ENCODE measurements around the gene CCDC200. TPM values are rescaled to one million over a fixed set of nuclear protein-coding genes. Genes with fewer than 3 reads are reported as not detected.
"Not testable (repeated sequence)": the region's sequence is repeated elsewhere in the genome, so short reads cannot be mapped to it uniquely, and the experiment has no call there.

The CCDC200 gene
- total RNA-seq (2021) = not detected in 2 replicates
- long read RNA-seq, partial matches to known transcripts = 1 of 14 reads
- long read RNA-seq, other reads (novel, unspliced or antisense) = 13 of 14 reads

- H3K27ac ChIP-seq (ENCODE audit: insufficient read length, low read depth, low read length); H3K9ac ChIP-seq (ENCODE audit: extremely low read depth, insufficient read length, low read length); H3K9me3 Mint-ChIP-seq; H4K8ac ChIP-seq (replicated peaks; ENCODE audit: insufficient read length, low read depth, low read length); H2AFZ ChIP-seq (ENCODE audit: low read length); H3K18ac ChIP-seq (ENCODE audit: insufficient read length, low read depth, low read length); H3K4me1 ChIP-seq (ENCODE audit: insufficient read depth, low read length); H3K4me1 Mint-ChIP-seq; H2AK5ac ChIP-seq (ENCODE audit: insufficient read length, low read length); H3K36me3 Mint-ChIP-seq (ENCODE audit: insufficient read depth in 1 of 3, low read depth in 3 of 3); H3K27ac Mint-ChIP-seq; H3K14ac ChIP-seq (ENCODE audit: insufficient read depth, low read length); H4K20me1 ChIP-seq (ENCODE audit: control insufficient read depth, insufficient read depth, insufficient read length); H2BK12ac ChIP-seq (ENCODE audit: insufficient read length, low read depth, low read length); H2BK15ac ChIP-seq (ENCODE audit: low read depth, low read length); H3K4me2 ChIP-seq (ENCODE audit: insufficient read depth, insufficient read length, low read length); H2BK120ac ChIP-seq (ENCODE audit: low read depth, low read length, poor library complexity, severe bottlenecking); H3K23me2 ChIP-seq (ENCODE audit: insufficient read length, low read depth, low read length, poor library complexity, severe bottlenecking); DNase-seq; H3K4ac ChIP-seq (ENCODE audit: low read depth, low read length); H2BK5ac ChIP-seq (ENCODE audit: insufficient read length, low read length); H3K79me2 ChIP-seq (ENCODE audit: insufficient read depth, low read length); H3K27me3 ChIP-seq (ENCODE audit: insufficient read depth, low read length); H4K5ac ChIP-seq (ENCODE audit: insufficient read length, low read depth, low read length); H2BK20ac ChIP-seq (ENCODE audit: low read depth, low read length, poor library complexity, severe bottlenecking); H4K91ac ChIP-seq (ENCODE audit: insufficient read length, low read depth, low read length); H3K27me3 Mint-ChIP-seq (ENCODE audit: low read depth); H3K56ac ChIP-seq (ENCODE audit: insufficient read length, low read depth, low read length); H3K23ac ChIP-seq (ENCODE audit: insufficient read length, low read depth, low read length); H3K9me3 ChIP-seq (ENCODE audit: control insufficient read depth, low read depth, low read length); H3K4me3 Mint-ChIP-seq; H3T11ph ChIP-seq (ENCODE audit: low read length); H3K79me1 ChIP-seq (ENCODE audit: insufficient read depth, low read depth, low read length, poor library complexity, severe bottlenecking): not testable (repeated sequence)
- no CpG with 5 or more reads among the region's 7 CpGs for WGBS (ENCODE audit: extremely low coverage, insufficient read length, low lambda C conversion rate)
These were observed at the start of gene CCDC200 for GRCh38 chr17:43228020-43228782. Gene CCDC200 (minus strand): TSS chr17:43228623. CDS start chr17:43228554, 69 bp downstream.

- not testable (repeated sequence) for H3K4me1 ChIP-seq (ENCODE audit: insufficient read depth, low read length); H3K36me3 Mint-ChIP-seq (ENCODE audit: insufficient read depth in 1 of 3, low read depth in 3 of 3); H2BK12ac ChIP-seq (ENCODE audit: insufficient read length, low read depth, low read length); H3K27ac Mint-ChIP-seq; H2BK20ac ChIP-seq (ENCODE audit: low read depth, low read length, poor library complexity, severe bottlenecking); H4K5ac ChIP-seq (ENCODE audit: insufficient read length, low read depth, low read length); H3K79me1 ChIP-seq (ENCODE audit: insufficient read depth, low read depth, low read length, poor library complexity, severe bottlenecking); H3K4me3 Mint-ChIP-seq; H4K91ac ChIP-seq (ENCODE audit: insufficient read length, low read depth, low read length); H3K9me3 ChIP-seq (ENCODE audit: control insufficient read depth, low read depth, low read length); H3K79me2 ChIP-seq (ENCODE audit: insufficient read depth, low read length); H3K23ac ChIP-seq (ENCODE audit: insufficient read length, low read depth, low read length); H3K27ac ChIP-seq (ENCODE audit: insufficient read length, low read depth, low read length); H3K9ac ChIP-seq (ENCODE audit: extremely low read depth, insufficient read length, low read length); H2BK15ac ChIP-seq (ENCODE audit: low read depth, low read length); H2BK5ac ChIP-seq (ENCODE audit: insufficient read length, low read length); H3K18ac ChIP-seq (ENCODE audit: insufficient read length, low read depth, low read length); H3K27me3 ChIP-seq (ENCODE audit: insufficient read depth, low read length); H3K4me2 ChIP-seq (ENCODE audit: insufficient read depth, insufficient read length, low read length); H3T11ph ChIP-seq (ENCODE audit: low read length); H3K4me1 Mint-ChIP-seq; H3K9me3 Mint-ChIP-seq; H2BK120ac ChIP-seq (ENCODE audit: low read depth, low read length, poor library complexity, severe bottlenecking); H3K27me3 Mint-ChIP-seq (ENCODE audit: low read depth); DNase-seq; H2AK5ac ChIP-seq (ENCODE audit: insufficient read length, low read length); H4K8ac ChIP-seq (replicated peaks; ENCODE audit: insufficient read length, low read depth, low read length); H3K56ac ChIP-seq (ENCODE audit: insufficient read length, low read depth, low read length); H2AFZ ChIP-seq (ENCODE audit: low read length); H4K20me1 ChIP-seq (ENCODE audit: control insufficient read depth, insufficient read depth, insufficient read length); H3K23me2 ChIP-seq (ENCODE audit: insufficient read length, low read depth, low read length, poor library complexity, severe bottlenecking); H3K14ac ChIP-seq (ENCODE audit: insufficient read depth, low read length); H3K4ac ChIP-seq (ENCODE audit: low read depth, low read length)
- no CpG with 5 or more reads among the region's 30 CpGs for WGBS (ENCODE audit: extremely low coverage, insufficient read length, low lambda C conversion rate)
These were observed 44.5 kb upstream of the CCDC200 start for GRCh38 chr17:43272914-43273313.
